OCI-LY3 (cell line): ENCODE data around the gene CGB3.
"Not testable (repeated sequence)": the region's sequence is repeated elsewhere in the genome, so short reads cannot be mapped to it uniquely, and the experiment has no call there.

Experiments
- CTCF ChIP-seq: fragments of 200-600, 300-600 bp; sonication (generic); IDR thresholded peaks from 2 replicates; pipeline ENCODE4 v1.5.1; 2014; ENCODE audit warnings: antibody characterized with exemption, low read length, low read depth
- EZH2phosphoT487 ChIP-seq: fragments of 200-600 bp; shearing (Covaris generic); IDR thresholded peaks from 2 replicates; pipeline ENCODE4 v1.6.1; 2018; ENCODE audit warnings: antibody characterized with exemption, mixed run types, low read depth

GRCh38 chr19:49030323-49030722 is 6.2 kb upstream of the CGB3 start:
- not testable (repeated sequence) for TF ChIP-seq CTCF, EZH2phosphoT487
